Measurements from ENCODE around the gene NDUFC1. TPM values are rescaled to one million over a fixed set of nuclear protein-coding genes. Genes with fewer than 3 reads are reported as not detected.

NDUFC1 gene
- total and polyA plus RNA-seq, 2 donors (not counting 3 experiments of a cell fraction or from before 2014, with no cell fraction given) = 65.2 to 78.1 TPM

GRCh38 chr4:139319571-139319970, 17.3 kb upstream of the NDUFC1 start:
- Histone ChIP-seq H3K9me3 (replicated peaks; ENCODE audit: control insufficient read depth, insufficient read depth, low read length) (no peaks in the 10 kb centered on the region), H3K4me3 (replicated peaks in 1 of 3; ENCODE audit: insufficient read depth in 1 of 3, low read depth in 1 of 3, low read length in 3 of 3) (no peak overlapping the region), H3K27me3 (ENCODE audit: control insufficient read depth in 2 of 2, insufficient read depth in 2 of 2, low read length in 2 of 2) (no peaks in the 10 kb centered on the region), H3K9me1 (replicated peaks; ENCODE audit: control insufficient read depth, extremely low read depth, insufficient read depth, low read length) (no peaks in the 10 kb centered on the region), H2AFZ (ENCODE audit: low read depth, low read length) (no peak overlapping the region), H3K36me3 (ENCODE audit: control insufficient read depth in 2 of 2, extremely low read depth in 1 of 2, insufficient read depth in 2 of 2, low read length in 2 of 2) (no peaks in the 10 kb centered on the region), H3K4me2 (ENCODE audit: insufficient read depth, low read length) (no peak overlapping the region), H3K79me2 (ENCODE audit: control insufficient read depth, insufficient read depth, low read length) (peaks cover 99% of the 10 kb centered on the region), H3K4me1 (ENCODE audit: control insufficient read depth, extremely low read depth, insufficient read depth, low read length) (peaks cover 3% of the 10 kb centered on the region), H4K20me1 (replicated peaks; ENCODE audit: control insufficient read depth, extremely low read depth, insufficient read depth, low read length) (peaks cover 19% of the 10 kb centered on the region), H3K9ac (replicated peaks; ENCODE audit: extremely low read depth, insufficient read depth, low read length) (no peak overlapping the region), H3K27ac (ENCODE audit: insufficient read depth, low read depth, low read length) (no peak overlapping the region)
- dilution Hi-C loops (cut with MboI; ENCODE audit: extremely low pct_ligation_motif_present, low sequenced_read_pairs) = no loop called here
- DNase-seq (ENCODE audit: low read depth, low spot score) (no peak), FAIRE-seq (no peak)
- ChIA-PET CTCF (interaction anchor here (1.8 kb wide), 1 partner anchor 12 kb away, joined by 4 read pairs; no protein-coding TSS in a partner anchor), POLR2A (no interaction called here)
- no TSS peak for BruUV-seq (replicated peaks)
- intact Hi-C loops (cut with micrococcal nuclease) = no loop called here
- no peak for TF ChIP-seq MYC (IDR thresholded peaks at IDR 0.05; ENCODE audit: low read depth, low read length)
- TF ChIP-seq POLR2AphosphoS5 (IDR thresholded peaks at IDR 0.05; ENCODE audit: insufficient read depth, low read depth, low read length) = no peak
- no peak for TF ChIP-seq CTCF (IDR thresholded peaks at IDR 0.05; ENCODE audit: extremely low read depth in 1 of 2, insufficient read depth in 1 of 2, low read depth in 1 of 2, low read length in 2 of 2)
- TF ChIP-seq POLR2A (IDR thresholded peaks at IDR 0.05; ENCODE audit: low read depth, low read length) = no peak
- TF ChIP-seq JUN (IDR thresholded peaks at IDR 0.05; ENCODE audit: borderline replicate concordance, insufficient read depth, insufficient read length, low read depth) = no peak
- TF ChIP-seq MAX (IDR thresholded peaks at IDR 0.05; ENCODE audit: insufficient read depth, insufficient read length) = no peak
- TF ChIP-seq GATA2 (IDR thresholded peaks at IDR 0.05; ENCODE audit: insufficient read depth, insufficient read length, low read depth, low read length) = no peak
- TF ChIP-seq EZH2 (IDR thresholded peaks at IDR 0.05; ENCODE audit: borderline replicate concordance, low read depth, low read length, severe bottlenecking) = no peak
- TF ChIP-seq FOS (IDR thresholded peaks at IDR 0.05; ENCODE audit: borderline replicate concordance, insufficient read depth, low read length) = no peak
